SK-N-SH (cell line): ENCODE measurements around the gene CAPG. TPM values are rescaled to one million over a fixed set of nuclear protein-coding genes. Genes with fewer than 3 reads are reported as not detected.

Source experiments
- CTCF ChIA-PET: fragments of 300-600, 350-600 bp; formaldehyde crosslinking; extraction: SDS; loops from one replicate; lab custom pipeline; 2021; lab: Yijun Ruan, JAX
- POLR2A ChIA-PET: fragments of 350-600 bp; sonication (Branson Sonifier 250); formaldehyde crosslinking; extraction: SDS; loops from one replicate; lab custom pipeline; 2020; ENCODE audit warnings: antibody characterized with exemption, inconsistent platforms; lab: Yijun Ruan, JAX
- DNase-seq: peaks from one replicate; pipeline ENCODE4 v3.0.0; 2012
- H2AFZ ChIP-seq: fragments of 200-600 bp; sonication (generic); 2 replicates; pipeline ENCODE4 v1.8.1; 2016; ENCODE audit warnings: antibody characterized with exemption, mild to moderate bottlenecking, low read depth
- H3F3A ChIP-seq: fragments of 200-600 bp; sonication (generic); replicated peaks from 2 replicates; pipeline ENCODE3; 2016; ENCODE audit warnings: antibody characterized with exemption, mild to moderate bottlenecking; ENCODE audit not compliant: insufficient read depth
- H3K27ac ChIP-seq, 2 experiments: fragments of 200-500 bp in 1 of 2; fragments of 200-600 bp in 1 of 2; sonication (Bioruptor generic) in 1 of 2; sonication (generic), shearing (Covaris generic) in 1 of 2; 2 replicates each; pipeline versions ENCODE4 v1.5.1 to v1.6.1; 2014 to 2016; ENCODE audit warnings: low read depth in 2 of 2, inconsistent platforms in 1 of 2, low read length in 1 of 2, mild to moderate bottlenecking in 1 of 2, mixed read lengths in 1 of 2
- H3K27me3 ChIP-seq: fragments of 200-600 bp; sonication (generic), shearing (Covaris generic); 2 replicates; pipeline ENCODE4 v1.6.1; 2016; ENCODE audit warnings: mixed run types; ENCODE audit not compliant: insufficient read depth
- H3K36me3 ChIP-seq, 2 experiments: fragments of 200-500 bp in 1 of 2; fragments of 200-600 bp in 1 of 2; sonication (Bioruptor generic) in 1 of 2; sonication (generic) in 1 of 2; replicated peaks in 1 of 2; 2 replicates each; pipeline versions ENCODE3 to v1.5.1; 2014 to 2016; ENCODE audit warnings: low read length in 1 of 2, mild to moderate bottlenecking in 1 of 2; ENCODE audit not compliant: insufficient read depth in 2 of 2, control insufficient read depth in 1 of 2
- H3K4me1 ChIP-seq, 2 experiments: fragments of 200-500 bp in 1 of 2; fragments of 200-600 bp in 1 of 2; sonication (Bioruptor generic) in 1 of 2; sonication (generic), shearing (Covaris generic) in 1 of 2; 2 replicates each; pipeline versions ENCODE4 v1.5.1 to v1.6.1; 2014 to 2016; ENCODE audit warnings: low read depth in 1 of 2, low read length in 1 of 2, mixed run types in 1 of 2; ENCODE audit not compliant: insufficient read depth in 2 of 2, control insufficient read depth in 1 of 2
- H3K4me2 ChIP-seq: fragments of 200-600 bp; sonication (generic), shearing (Covaris generic); 2 replicates; pipeline ENCODE4 v1.6.1; 2017; ENCODE audit warnings: mixed run types
- H3K4me3 ChIP-seq, 2 experiments: fragments of 200-500 bp in 1 of 2; fragments of 200-600 bp in 1 of 2; sonication (Bioruptor generic) in 1 of 2; sonication (generic), shearing (Covaris generic) in 1 of 2; 2 replicates each; pipeline versions ENCODE4 v1.5.1 to v1.8.1; 2014 to 2016; ENCODE audit warnings: low read depth in 2 of 2, inconsistent platforms in 1 of 2, low read length in 1 of 2, mild to moderate bottlenecking in 1 of 2, mixed read lengths in 1 of 2, moderate library complexity in 1 of 2
- H3K79me2 ChIP-seq: fragments of 200-600 bp; sonication (generic); 2 replicates; pipeline ENCODE4 v1.8.1; 2017; ENCODE audit warnings: mild to moderate bottlenecking; ENCODE audit not compliant: insufficient read depth
- H3K9ac ChIP-seq: fragments of 200-600 bp; sonication (generic); 2 replicates; pipeline ENCODE4 v1.6.1; 2017; ENCODE audit warnings: mixed run types
- H3K9me2 ChIP-seq: fragments of 200-600 bp; sonication (generic); 2 replicates; pipeline ENCODE4 v1.6.1; 2017; ENCODE audit warnings: mixed run types
- H3K9me3 ChIP-seq: fragments of 200-600 bp; sonication (generic); 2 replicates; pipeline ENCODE4 v1.6.1; 2017; ENCODE audit warnings: mixed run types, mild to moderate bottlenecking, moderate library complexity
- H4K20me1 ChIP-seq: fragments of 200-600 bp; sonication (generic); 2 replicates; pipeline ENCODE4 v1.6.1; 2017; ENCODE audit warnings: mild to moderate bottlenecking, mixed run types; ENCODE audit not compliant: insufficient read depth
- ELF1 ChIP-seq: IDR thresholded peaks from 2 replicates; pipeline ENCODE4 v1.4.0; 2012
- FOSL2 ChIP-seq: IDR thresholded peaks from 2 replicates; pipeline ENCODE4 v1.4.0; 2012; ENCODE audit warnings: low read depth, mild to moderate bottlenecking, moderate library complexity, borderline replicate concordance
- FOXJ3 ChIP-seq: sonication (generic); formaldehyde crosslinking; IDR thresholded peaks from 2 replicates; pipeline ENCODE4 v1.5.1; 2020; ENCODE audit warnings: mild to moderate bottlenecking, missing genetic modification reagents
- GABPA ChIP-seq: IDR thresholded peaks from 2 replicates; pipeline ENCODE4 v1.4.0; 2012; ENCODE audit warnings: low read depth, mild to moderate bottlenecking
- GATA2 ChIP-seq: sonication (generic); formaldehyde crosslinking; IDR thresholded peaks from 2 replicates; pipeline ENCODE4 v1.5.0; 2020; ENCODE audit warnings: mild to moderate bottlenecking, missing genetic modification reagents
- JUND ChIP-seq: IDR thresholded peaks from 2 replicates; pipeline ENCODE4 v1.4.0; 2012
- MXI1 ChIP-seq: IDR thresholded peaks from 2 replicates; pipeline ENCODE4 v1.6.1; 2012; ENCODE audit warnings: mild to moderate bottlenecking, low read depth, low read length, improper control_type of control experiment
- NFIC ChIP-seq: IDR thresholded peaks from 2 replicates; pipeline ENCODE4 v1.4.0; 2012; ENCODE audit warnings: borderline replicate concordance
- RAD21 ChIP-seq: IDR thresholded peaks from 2 replicates; pipeline ENCODE4 v1.6.1; 2012; ENCODE audit warnings: mild to moderate bottlenecking, low read length
- RFX5 ChIP-seq: IDR thresholded peaks from 2 replicates; pipeline ENCODE4 v1.6.1; 2012; ENCODE audit warnings: mild to moderate bottlenecking, improper control_type of control experiment, low read length
- RXRA ChIP-seq: IDR thresholded peaks from 2 replicates; pipeline ENCODE4 v1.4.0; 2012; ENCODE audit warnings: low read depth, mild to moderate bottlenecking, borderline replicate concordance
- SMC3 ChIP-seq: IDR thresholded peaks from 2 replicates; pipeline ENCODE4 v1.6.1; 2012; ENCODE audit warnings: low read depth, low read length, improper control_type of control experiment
- TAF1 ChIP-seq: IDR thresholded peaks from 2 replicates; pipeline ENCODE4 v1.6.1; 2012; ENCODE audit warnings: low read depth, mild to moderate bottlenecking, low read length, moderate library complexity, borderline replicate concordance
- TCF12 ChIP-seq: IDR thresholded peaks from 2 replicates; pipeline ENCODE4 v1.4.0; 2012
- TEAD4 ChIP-seq: IDR thresholded peaks from 2 replicates; pipeline ENCODE4 v1.4.0; 2012; ENCODE audit warnings: mild to moderate bottlenecking, borderline replicate concordance; ENCODE audit not compliant: insufficient read depth
- WGBS: methylation state at CpG from one replicate; pipeline ENCODE4 v1.1.6; 2017; ENCODE audit warnings: low lambda C conversion rate; 5-methylcytosine and 5-hydroxymethylcytosine counted together
- polyA plus RNA-seq, 3 experiments: library from polyadenylated mRNA; depleted of rRNA; stranded (reverse); fragments of >200 nt; gene quantifications; 2 replicates each; pipeline ENCODE4 v1.2.3, GENCODE V29; 2012
- TF ChIP-seq, protein P1 (sequence below): IDR thresholded peaks from 2 replicates; pipeline ENCODE4 v1.4.0; 2012; ENCODE audit warnings: low read depth, borderline replicate concordance
- TF ChIP-seq, protein P2 (sequence below): IDR thresholded peaks from 2 replicates; pipeline ENCODE4 v1.4.0; 2012; ENCODE audit warnings: low read depth, borderline replicate concordance
- TF ChIP-seq, protein P3 (sequence below): IDR thresholded peaks from 2 replicates; pipeline ENCODE4; 2012
- TF ChIP-seq, protein P4 (sequence below): fragments of 150-350 bp; IDR thresholded peaks from 2 replicates; pipeline ENCODE4 v1.6.1; 2016; ENCODE audit warnings: mild to moderate bottlenecking, low read depth, low read length
- TF ChIP-seq, protein P5 (sequence below): fragments of 200-600 bp; sonication (generic); IDR thresholded peaks from 2 replicates; pipeline ENCODE4 v1.6.1; 2017; ENCODE audit warnings: antibody characterized with exemption, mild to moderate bottlenecking, moderate library complexity

The CAPG gene
- polyA plus RNA-seq, 1 of the 3 experiments (the other 2 are of a cell fraction), result 1.2 TPM

DNA sequence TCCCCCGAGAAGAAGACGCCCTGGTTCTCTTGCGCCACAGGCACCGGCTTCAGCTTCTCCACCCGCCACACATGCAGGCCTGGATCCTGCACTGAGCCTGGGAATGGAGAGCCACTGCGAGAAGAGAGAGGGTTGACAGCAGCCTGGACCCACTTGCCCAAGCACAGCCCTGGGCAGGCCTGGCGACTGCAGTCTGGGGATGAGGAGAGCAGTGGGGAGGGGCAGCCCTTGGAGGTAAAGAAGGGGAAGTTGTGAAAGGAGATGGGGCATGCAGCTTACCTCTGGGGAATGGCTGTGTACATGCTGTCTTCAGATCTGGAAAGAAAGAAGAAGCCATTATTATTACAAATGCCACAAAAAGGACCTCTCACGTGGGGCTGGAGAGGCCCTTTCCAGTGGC is 8.3 kb downstream of the CAPG start (continued):
- TF ChIP-seq, protein P1, sequence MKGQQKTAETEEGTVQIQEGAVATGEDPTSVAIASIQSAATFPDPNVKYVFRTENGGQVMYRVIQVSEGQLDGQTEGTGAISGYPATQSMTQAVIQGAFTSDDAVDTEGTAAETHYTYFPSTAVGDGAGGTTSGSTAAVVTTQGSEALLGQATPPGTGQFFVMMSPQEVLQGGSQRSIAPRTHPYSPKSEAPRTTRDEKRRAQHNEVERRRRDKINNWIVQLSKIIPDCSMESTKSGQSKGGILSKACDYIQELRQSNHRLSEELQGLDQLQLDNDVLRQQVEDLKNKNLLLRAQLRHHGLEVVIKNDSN, result no peak
- TF ChIP-seq RXRA, result no peak
- no peak for TF ChIP-seq JUND

DNA sequence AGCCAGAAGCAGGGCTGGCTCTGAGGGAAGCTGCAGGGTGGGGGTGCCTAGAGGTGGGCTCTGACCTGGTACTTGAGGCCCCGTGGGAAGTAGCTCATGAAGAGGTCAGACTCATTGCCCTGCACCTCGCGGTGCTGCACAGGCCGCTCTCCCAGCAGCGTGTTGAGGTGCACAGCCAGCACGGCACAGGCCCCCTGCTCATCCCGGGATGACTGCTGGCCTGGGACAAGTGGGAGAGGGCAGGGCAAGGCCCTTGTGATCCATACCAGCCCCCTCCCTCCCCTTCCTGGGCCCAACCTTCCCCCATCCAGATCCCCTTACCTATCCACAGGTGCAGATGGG is 8.7 kb downstream of the CAPG start:
- CTCF ChIA-PET, result interaction anchor here (2.0 kb wide), 1 partner anchor 11 kb away, joined by 5 read pairs; no protein-coding TSS in a partner anchor

More for the DNA sequence above, 8.7 kb downstream of the CAPG start:
- Histone ChIP-seq H3K36me3 (no peaks in the 10 kb centered on the region), H3K27me3 (no peaks in the 10 kb centered on the region), H3K4me1 (peaks cover 9% of the 10 kb centered on the region in 2 experiments; a peak in 2 of 4 replicates), H3K79me2 (no peaks in the 10 kb centered on the region), H3K9me3 (0 out of 2 replicates have a peak, but pooled peaks cover 4% of the 10 kb centered on the region)
- POLR2A ChIA-PET, result no interaction called here
- TF ChIP-seq FOSL2, result no peak
- TF ChIP-seq, protein P2, sequence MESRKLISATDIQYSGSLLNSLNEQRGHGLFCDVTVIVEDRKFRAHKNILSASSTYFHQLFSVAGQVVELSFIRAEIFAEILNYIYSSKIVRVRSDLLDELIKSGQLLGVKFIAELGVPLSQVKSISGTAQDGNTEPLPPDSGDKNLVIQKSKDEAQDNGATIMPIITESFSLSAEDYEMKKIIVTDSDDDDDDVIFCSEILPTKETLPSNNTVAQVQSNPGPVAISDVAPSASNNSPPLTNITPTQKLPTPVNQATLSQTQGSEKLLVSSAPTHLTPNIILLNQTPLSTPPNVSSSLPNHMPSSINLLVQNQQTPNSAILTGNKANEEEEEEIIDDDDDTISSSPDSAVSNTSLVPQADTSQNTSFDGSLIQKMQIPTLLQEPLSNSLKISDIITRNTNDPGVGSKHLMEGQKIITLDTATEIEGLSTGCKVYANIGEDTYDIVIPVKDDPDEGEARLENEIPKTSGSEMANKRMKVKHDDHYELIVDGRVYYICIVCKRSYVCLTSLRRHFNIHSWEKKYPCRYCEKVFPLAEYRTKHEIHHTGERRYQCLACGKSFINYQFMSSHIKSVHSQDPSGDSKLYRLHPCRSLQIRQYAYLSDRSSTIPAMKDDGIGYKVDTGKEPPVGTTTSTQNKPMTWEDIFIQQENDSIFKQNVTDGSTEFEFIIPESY, result no peak
- no peak for TF ChIP-seq NFIC
- no peak for TF ChIP-seq TAF1
- TF ChIP-seq, protein P1, result no peak
- TF ChIP-seq FOXJ3 (CRISPR knock-in tag), result no peak
- TF ChIP-seq GATA2 (CRISPR knock-in tag), result no peak
- no peak for TF ChIP-seq GABPA
- no peak for TF ChIP-seq MXI1
- no peak for TF ChIP-seq SMC3
- no peak for TF ChIP-seq ELF1
- no peak for TF ChIP-seq RFX5
- no peak for TF ChIP-seq TCF12
- TF ChIP-seq, protein P3, sequence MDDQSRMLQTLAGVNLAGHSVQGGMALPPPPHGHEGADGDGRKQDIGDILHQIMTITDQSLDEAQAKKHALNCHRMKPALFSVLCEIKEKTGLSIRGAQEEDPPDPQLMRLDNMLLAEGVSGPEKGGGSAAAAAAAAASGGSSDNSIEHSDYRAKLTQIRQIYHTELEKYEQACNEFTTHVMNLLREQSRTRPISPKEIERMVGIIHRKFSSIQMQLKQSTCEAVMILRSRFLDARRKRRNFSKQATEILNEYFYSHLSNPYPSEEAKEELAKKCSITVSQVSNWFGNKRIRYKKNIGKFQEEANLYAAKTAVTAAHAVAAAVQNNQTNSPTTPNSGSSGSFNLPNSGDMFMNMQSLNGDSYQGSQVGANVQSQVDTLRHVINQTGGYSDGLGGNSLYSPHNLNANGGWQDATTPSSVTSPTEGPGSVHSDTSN, result no peak
- TF ChIP-seq RXRA, result no peak
- TF ChIP-seq TEAD4, result no peak
- TF ChIP-seq, protein P4, sequence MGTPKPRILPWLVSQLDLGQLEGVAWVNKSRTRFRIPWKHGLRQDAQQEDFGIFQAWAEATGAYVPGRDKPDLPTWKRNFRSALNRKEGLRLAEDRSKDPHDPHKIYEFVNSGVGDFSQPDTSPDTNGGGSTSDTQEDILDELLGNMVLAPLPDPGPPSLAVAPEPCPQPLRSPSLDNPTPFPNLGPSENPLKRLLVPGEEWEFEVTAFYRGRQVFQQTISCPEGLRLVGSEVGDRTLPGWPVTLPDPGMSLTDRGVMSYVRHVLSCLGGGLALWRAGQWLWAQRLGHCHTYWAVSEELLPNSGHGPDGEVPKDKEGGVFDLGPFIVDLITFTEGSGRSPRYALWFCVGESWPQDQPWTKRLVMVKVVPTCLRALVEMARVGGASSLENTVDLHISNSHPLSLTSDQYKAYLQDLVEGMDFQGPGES, result no peak
- TF ChIP-seq, protein P5, sequence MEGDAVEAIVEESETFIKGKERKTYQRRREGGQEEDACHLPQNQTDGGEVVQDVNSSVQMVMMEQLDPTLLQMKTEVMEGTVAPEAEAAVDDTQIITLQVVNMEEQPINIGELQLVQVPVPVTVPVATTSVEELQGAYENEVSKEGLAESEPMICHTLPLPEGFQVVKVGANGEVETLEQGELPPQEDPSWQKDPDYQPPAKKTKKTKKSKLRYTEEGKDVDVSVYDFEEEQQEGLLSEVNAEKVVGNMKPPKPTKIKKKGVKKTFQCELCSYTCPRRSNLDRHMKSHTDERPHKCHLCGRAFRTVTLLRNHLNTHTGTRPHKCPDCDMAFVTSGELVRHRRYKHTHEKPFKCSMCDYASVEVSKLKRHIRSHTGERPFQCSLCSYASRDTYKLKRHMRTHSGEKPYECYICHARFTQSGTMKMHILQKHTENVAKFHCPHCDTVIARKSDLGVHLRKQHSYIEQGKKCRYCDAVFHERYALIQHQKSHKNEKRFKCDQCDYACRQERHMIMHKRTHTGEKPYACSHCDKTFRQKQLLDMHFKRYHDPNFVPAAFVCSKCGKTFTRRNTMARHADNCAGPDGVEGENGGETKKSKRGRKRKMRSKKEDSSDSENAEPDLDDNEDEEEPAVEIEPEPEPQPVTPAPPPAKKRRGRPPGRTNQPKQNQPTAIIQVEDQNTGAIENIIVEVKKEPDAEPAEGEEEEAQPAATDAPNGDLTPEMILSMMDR, result no peak
- no peak for TF ChIP-seq RAD21
- TF ChIP-seq, all 33 proteins: peak for 0
- peaks cover 14% of the 10 kb centered on the region for H3F3A ChIP-seq
- DNase-seq, result no peak
- no peak overlapping the region for H2AFZ ChIP-seq
- H3K4me2 ChIP-seq, result no peak overlapping the region
- no peaks in the 10 kb centered on the region for H3K9me2 ChIP-seq
- H3K4me3 ChIP-seq, result no peak overlapping the region
- no peaks in the 10 kb centered on the region for H4K20me1 ChIP-seq
- no peak overlapping the region for H3K27ac ChIP-seq
- no peak overlapping the region for H3K9ac ChIP-seq
- 75% methylated on average over 7 of the region's 7 CpGs for WGBS
